NOMO-1 treated with dmso at 0.1 percent for 144 hours (cell line): ENCODE measurements around the gene TBCD.
"Not testable (repeated sequence)": the region's sequence is repeated elsewhere in the genome, so short reads cannot be mapped to it uniquely, and the experiment has no call there.

Source experiments
- DNase-seq: peaks from one replicate; lab custom pipeline; 2025; ENCODE audit not compliant: unreplicated experiment; lab: John Stamatoyannopoulos, UW

TBCD gene

DNA sequence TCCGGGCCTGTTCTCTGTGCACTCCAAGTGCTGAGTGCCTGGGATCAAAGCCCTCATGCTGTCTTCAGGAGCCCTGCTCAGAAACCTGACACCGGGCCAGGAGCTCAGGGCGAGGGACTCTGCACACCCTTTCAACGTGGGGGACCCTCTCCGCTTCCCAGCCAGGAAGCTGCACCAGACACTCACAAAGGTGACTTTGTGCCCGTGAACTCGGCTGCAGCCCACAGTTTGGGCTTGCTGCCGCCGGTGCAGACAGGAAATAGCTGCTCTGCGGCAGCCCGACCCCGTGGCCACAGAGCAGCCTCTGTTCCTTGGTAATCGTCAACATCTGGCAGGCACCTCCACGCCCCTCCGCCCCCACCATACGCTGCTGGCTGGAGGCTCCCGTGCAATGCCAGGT, 234.1 kb downstream of the TBCD start:
- no peak for DNase-seq

DNA sequence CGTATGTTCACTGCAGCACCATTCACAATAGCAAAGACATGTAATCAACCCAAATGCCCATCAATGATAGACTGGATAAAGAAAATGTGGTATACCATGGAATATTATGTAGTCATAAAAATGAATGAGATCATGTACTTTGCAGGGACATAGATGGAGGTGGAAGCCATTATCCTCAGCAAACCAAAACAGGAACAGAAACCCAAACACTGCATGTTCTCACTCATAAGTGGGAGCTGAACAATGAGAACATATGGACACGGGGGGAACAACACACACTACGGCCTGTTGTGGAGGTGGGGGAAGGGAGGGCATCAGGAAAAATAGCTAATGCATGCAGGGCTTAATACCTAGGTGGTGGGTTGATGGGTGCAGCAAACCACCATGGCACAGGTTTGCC, 237.2 kb downstream of the TBCD start:
- not testable (repeated sequence) for DNase-seq

DNA sequence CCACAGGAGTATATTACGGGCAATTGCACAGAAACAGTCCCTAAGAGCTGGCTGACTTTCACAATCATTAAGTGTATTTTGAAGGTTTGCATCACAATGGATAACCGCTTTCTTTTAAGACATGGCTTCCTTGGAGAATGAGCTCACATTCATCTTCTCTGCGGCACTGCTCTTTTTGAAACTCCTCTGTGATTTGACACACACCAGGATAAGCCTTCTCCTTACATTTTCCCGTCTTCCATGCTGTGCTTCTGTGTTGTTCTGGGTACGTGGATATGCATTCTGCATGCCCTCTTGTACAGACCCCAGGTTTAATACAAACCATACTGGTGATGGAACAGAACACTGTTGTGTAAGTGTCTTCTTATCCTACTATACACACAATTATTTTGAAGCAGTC, 238.0 kb downstream of the TBCD start:
- no peak for DNase-seq

DNA sequence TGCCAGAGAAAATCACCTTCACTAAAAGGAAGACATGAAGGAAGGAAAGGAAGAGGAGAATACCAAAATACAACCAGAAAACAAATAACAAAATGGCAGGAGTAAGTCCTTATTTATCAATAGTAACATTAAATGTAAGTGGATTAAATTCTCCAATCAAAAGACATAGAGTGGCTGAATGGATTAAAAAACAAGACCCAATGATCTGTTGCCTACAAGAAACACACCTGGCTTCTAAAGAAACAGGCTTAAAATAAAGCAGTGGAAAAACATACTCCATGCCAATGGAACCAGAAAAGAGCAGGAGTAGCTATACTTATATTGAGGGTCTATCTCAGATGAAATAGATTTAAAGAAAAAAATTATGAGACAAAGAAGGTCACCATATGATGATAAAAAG, 241.1 kb downstream of the TBCD start:
- no peak for DNase-seq
